ENCODE data around the gene AUTS2.

AUTS2 gene

DNA sequence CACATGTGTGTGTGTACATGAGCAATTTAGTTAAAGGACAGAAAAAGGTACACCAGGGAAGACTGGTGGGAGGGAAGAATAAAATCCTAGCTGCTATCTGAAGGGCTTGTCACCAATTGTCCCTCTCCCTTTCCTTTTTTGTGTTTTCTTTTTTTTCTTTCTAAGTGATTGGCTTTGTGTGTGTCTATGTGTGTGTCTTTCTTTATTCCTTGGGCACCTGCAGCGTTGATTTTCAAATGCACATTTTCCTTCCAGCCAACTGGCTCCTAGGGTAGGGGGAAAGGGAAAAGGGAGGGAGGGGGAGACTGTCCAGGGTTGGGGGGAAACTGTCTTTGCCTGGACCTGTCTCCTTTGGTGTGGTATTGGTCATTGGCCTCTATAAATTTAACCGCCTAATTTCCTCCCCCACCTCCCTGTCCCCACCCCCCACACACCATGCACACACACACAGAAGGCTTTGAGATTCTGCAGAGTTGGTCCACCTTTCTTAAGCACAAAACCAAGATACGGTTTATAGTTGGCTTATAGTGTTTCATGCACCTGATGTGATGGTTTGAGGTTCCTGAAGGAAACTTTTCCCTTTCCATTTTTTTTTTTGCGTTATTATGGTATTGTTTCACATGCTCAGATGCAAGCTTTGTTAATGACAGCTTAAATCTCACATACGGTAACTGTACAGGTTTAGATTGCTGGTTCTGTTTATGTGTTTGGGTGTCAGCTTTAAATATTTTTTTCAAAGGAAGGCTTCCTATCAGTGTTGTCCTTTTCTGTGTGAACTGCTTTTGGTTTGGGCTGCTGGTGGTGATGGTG, 2.6 kb downstream of the AUTS2 start:
- DNase-seq, result no peak

DNA sequence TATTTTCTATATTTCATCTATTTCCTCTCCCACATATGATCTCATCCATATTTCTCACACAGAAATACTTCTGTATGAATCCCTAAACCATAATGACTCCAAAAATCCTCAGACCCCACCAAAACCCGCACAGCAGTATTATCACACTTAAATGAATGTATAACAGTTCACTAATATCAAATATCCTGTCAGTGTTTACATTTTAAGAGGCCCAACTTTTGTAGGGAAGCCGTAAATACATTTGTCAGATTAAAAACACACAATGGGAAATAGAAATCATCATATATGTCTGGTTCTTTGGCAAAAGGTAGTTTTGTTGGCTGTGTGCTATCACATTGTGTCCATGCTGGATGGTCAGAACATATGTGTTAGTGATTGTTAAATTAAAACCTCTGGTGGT, 4.2 kb downstream of the AUTS2 start:
- DNase-seq, result no peak

DNA sequence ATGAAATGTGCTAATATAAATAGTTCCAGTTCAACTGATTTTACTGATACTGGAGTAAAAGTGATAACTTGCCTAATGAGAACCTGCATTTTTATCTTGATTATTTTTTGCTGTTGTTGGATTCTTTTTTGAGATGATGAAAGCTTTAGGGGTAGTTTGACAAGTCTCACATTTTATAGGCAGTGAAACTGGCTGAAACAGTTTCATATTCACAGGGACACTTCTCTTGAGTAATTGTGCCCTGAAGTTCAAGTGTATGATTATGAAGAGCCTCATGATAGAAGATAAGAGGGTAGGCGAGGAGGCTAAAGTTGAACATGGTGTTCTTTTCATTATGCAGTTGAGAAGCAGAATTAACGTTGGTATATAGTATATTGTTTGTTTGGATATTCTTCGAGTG, 5.1 kb downstream of the AUTS2 start:
- DNase-seq, result no peak

DNA sequence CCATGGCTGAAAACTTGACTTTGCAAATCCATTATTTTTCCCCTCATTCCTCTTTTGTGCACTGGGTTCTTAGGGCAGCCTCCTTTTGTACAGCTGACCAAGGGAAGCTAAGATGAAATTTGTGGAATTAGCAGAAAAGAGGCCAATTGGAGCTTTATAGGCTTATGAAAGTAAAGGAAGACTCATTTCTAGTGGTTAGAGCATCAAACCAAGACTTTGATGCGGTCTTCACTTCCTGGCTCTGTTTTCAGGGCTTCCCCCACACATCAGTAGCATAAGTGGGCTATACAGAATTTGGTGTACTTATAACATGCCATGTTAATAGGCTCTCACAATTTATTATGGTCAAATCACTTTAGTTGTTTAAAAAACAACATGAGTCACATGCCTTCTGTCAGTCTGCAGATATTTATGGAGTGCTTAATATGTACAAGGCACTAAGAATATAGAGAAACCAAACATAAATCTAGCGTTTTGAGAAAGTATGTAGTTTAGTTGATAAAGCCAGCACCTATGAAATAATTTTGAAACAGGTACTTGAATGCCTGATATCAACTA, 5.7 kb downstream of the AUTS2 start:
- DNase-seq, result no peak

DNA sequence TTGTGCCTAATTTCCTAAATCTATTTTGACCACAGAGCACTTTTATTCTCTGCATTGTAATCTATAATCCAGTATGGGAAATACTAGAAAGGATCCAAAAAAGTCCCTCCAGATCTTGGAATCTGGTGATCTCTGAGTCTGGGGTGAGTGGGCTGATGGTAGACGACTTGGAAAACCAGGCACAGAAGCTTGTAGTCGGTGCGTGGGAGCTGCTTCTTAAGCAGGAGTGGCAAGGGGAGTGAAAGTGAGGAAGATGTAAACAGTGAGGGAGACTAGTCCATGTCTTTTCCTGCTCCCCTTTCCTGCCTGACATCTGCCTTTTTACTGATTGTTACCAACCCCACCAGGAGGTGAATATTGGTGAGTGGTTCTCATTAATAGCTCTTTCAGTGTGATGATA, 6.8 kb downstream of the AUTS2 start:
- no peak for DNase-seq

DNA sequence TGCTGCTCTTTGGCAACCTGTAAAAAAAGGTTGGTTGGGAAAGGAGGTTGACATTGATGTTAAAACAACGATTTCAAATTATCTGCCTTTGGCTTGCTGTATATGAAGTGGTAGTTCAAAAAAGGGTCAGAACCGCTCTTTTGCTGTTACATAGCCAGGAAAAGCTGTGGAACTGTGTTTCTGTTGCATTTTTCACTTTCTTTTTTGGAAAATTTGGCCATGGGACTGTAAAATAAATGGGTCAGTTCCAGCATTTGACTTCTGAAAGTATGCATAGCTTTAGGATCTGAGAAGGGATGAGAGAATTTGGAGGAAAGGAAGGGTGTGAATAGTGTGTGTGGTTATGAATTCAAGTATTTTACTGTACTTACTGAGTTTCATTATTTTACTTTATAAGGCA, 7.3 kb downstream of the AUTS2 start:
- DNase-seq, result no peak

DNA sequence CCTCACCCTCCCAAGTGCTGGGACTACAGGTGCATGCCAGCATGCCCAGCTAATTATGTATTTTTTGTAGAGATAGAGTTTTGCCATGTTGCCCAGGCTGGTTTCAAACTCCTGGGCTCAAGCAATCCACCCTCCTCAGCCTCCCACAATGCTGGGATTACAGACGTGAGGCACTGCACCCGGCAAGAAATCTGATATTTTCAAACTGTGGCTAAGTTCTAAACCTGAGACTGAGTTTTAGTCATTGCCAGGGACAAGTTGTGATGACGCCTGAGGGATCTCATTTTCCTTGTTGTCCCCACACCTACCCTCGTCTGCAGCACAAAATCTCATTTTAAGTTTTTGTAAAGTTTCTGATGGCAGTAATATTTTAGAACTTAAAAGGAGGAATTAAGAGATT, 9.8 kb downstream of the AUTS2 start:
- DNase-seq, result no peak

DNA sequence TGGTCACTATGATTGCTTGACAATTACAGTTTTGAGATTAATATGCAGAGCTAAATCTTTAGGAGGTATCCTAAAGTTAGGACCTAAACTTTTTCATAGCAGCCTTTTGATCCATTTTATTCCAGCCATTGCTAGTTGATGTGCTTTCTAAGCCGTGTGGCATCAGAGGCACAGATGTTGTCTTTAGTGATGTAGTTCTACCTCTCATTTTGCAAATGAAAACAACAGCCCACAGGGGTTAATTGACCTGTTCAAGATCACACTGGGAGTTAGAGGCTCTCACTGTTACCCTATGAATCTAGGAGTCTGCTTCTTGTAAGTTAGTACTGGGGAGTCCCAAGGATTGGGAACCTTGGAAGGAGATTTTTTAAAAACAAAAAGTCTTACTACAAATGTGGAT, 10.6 kb downstream of the AUTS2 start:
- DNase-seq, result no peak

DNA sequence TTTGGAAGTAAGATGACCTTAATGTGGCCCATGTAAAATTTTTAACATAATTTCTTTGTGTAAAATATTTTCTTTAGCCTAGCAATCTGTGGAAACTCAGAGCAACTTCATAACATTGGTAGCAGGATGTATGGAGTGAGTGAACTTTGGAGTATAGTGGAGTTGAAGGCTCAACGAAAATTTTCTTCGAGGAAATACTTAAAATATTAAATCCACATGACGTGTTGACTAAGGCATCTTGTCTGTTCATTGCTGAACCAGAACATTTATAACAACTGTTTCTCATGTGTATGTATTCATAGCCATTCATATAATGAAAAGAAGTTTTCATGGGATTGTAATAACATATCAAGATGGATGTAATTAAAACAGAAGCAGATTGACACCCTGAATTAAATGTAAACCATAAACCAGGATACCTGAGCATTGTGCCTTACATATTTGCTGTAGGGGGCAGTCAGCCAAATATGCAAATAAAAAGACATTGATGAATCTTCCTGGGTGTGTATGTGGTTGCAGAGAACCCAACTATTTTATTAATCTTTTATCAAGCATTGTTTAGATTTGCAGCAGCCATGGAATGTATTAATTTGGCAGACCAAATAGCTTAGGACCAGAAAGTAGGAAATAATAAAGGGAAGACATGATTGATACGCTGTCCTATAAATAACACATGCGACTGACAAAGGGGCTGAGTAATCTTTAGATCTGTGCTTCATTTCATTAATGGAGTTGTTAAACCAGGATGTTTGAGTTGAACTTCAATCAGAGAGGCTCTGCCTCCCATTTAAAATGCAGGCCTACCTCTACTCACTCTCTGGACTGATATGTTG, 11.5 kb downstream of the AUTS2 start:
- no peak for DNase-seq

DNA sequence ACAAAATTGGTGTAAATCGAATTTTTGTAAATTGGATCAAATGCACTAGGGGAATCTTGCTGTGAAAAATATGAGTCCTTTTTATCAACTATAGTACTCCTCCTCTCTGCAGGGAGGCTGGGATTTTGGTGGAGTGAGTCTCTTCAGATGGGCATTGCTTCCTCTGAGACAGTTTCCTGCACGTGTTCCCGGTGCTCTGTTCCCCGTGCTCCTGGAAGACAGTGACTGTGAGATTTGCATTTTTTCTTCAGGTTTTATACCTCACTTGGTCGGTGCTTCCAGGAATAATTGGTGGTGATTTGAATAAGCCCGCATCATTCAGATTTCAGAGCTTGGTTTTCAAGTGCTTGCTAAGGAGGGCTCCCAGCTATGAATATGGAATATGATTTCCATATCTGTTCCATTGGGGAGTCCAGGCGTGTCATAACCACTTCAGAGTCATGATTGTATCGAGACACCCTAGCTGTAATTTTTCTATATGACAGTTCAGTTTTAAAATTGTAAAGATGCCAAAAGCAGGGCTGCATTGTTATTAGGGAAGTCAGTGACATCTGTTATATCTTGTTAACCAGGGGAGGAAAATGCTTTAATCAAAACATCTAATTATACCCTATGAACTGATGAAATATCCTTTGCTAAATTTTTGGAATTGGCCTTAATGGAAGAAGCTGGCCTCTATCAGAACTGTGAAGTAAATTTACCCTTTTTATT, 12.3 kb downstream of the AUTS2 start:
- DNase-seq, result no peak

DNA sequence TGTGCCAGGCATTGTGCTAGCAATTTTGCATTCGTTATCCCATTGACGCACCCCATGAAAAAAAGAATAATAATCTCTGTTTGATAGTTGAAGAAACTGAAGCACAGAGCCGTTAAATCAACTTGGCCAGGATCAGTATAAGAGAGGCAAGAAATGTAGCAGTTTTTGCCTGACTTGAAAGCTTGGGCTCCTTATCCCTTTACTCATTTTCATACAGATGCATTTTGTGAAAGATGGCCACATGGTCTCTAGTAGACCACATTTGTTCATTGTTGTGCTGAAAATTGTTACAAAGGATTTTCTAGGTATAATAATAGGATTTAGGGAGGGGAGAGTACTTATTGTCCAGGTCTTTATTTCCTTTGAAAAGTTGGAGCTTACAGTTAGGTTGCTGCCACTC, 14.7 kb downstream of the AUTS2 start:
- no peak for DNase-seq

DNA sequence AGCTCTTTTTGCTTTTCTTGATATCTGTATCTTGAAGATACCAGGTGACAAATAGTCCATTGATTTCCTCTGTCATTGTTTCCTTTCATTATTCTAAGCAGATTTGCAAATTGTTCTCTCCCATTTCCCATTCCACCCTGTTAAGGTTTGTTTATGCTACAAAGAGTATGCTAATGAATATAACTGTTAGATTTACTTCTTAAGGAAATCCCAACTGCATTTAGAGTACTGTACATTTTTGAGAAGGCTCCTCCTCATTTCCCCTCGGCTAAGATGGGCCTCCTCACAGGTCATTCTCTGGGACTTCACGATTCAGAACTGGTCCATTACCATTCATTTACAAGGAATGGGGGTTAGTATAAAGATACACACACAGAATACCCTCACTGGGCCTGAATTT, 15.6 kb downstream of the AUTS2 start:
- DNase-seq, result no peak

DNA sequence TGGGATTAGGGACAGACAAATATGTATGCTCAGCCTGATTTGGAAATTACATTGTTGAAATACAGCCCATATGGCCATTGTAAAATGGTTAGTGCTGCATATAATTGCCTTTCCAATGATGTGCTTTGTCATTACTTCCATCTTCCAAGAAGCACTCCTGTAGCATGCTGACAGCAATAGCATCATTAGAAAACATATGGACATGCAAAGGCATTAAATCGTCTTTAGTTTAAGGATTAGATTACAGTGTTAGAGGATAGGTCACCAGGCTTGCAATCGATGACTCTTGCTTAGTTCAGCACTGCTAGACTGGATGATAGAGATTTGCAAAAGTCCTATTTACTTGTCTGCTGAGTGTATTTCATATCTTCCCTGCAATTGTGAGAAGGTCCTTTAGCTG, 17.4 kb downstream of the AUTS2 start:
- DNase-seq, result no peak

DNA sequence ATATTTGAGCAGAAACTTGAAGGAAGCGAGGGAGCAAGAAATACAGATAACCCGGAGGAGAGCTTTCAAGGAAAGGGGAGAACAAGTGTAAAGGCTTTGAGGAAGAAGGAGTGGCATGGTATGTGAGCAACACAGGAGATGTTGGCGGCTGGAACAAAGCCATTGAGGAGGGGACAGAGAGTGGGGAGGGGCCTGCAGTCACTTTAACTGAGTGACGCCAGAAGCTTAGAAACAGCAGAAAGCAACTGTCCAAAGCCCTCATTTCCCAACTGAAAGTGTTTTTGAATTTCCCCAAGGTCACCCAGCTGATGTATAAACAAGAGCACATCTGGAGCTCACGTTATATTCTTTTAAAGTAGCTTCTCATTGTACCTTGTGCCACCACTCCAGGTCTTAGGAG, 19.1 kb downstream of the AUTS2 start:
- DNase-seq, result no peak

DNA sequence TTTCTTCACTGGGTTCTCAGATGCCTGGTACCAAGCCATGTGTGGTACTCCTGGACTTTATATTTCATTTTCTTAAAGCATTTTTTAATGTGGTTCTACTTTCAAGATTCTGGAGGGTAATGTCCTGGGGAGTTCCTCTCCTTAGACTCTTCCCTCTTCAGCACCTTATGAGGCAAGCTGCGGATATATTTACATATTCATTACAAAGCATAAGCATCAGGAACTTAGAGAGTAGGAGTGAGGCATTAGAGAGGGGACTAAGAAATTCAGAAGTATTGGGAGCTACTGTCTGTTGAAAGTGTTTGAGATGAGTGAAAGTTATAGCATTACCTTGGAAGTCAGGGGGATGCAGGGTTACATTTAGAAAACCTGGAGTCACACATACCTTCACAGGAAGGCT, 20.8 kb downstream of the AUTS2 start:
- DNase-seq, result no peak

DNA sequence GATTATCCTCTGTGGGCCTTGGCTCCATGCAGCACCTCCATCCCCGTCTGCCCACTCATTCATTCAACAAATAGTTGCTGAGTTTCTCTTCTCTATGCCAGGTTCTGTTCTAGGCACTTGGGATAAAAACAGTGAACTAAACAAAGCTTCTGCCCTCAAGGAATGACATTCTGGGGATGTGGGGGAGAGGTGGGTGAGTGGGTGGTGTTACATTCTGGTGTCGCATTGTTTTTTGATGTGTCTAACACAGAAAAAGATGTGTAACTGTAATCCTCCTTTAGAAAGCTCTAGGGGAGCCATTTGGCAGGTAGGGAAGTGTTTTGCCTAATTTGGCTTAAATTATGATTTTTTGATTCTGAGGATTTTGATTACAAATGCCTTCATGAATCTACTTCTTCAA, 21.4 kb downstream of the AUTS2 start:
- DNase-seq, result no peak

DNA sequence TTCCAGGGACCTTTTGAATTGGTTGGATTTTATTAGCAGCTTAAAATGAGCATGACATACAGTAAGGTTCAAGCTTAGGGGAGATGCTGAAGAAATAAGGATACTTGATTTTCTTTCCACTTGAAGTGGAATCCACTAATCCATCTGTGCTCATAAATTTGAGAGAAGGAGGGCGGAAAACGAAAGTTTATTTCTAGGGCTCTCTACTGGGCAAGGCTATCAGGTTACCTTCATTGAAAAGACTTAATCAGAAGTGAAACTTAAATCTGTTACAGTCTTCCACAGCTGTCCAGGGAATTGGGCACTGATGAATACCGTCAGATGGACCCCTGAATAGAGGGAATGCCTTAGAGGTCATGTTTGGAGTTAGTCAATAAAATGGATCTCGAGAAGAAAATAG, 21.8 kb downstream of the AUTS2 start:
- no peak for DNase-seq

DNA sequence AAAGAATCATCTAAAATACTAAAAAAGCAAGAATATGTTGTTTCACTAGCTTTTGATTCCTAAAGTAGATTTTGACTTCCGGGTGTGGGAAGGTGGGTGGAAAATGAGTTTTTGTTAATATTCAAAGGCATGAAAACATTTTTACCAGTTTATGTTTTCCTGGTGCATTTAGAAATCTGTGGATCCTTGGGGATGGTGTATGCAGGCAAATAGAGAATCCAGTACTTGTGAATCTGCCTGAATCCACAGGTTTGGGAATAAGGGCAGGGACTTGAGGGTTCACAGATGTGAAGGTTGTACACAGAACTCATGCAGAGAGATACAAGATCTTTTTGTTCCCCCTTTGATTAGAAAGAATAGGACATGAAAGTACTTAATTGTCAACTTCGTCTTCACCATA, 22.4 kb downstream of the AUTS2 start:
- no peak for DNase-seq

DNA sequence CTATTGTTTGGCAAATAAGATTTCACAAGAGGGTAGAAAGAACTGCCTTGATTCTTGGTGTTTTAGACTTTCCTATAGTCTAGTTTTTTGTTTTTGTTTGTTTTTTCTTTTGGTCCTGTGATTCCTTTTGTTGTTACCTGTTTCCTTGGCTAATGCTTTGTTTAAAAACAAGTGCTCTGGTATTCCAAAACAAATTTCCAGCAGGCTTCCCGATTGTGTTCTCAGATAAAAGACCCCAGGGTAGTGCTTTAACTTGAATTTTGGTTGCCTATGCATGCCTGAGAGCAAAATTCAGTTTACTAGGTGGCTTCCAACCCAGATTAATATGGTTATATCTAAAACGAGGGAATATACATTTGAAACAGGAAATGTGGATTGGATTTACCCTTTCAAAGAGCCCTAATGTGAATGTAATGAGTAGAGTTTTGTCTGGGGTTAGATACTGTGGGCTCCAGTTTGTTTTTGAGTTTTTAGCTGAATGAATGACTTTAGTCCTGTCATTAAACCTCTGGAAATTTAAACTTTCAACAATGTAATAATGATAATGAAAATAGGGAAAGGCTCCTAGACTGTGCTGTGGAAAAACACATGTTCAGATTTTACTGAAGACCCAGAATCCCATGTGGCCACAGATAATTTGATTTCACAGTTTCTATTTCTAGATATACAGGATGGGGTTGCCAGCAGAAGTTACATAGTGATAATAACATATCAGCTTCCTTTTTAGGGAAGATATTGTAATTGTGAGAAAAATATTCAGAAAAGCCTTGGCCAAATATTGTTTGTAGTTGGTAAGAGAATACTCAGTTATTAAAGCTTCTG, 23.9 kb downstream of the AUTS2 start:
- DNase-seq, result no peak

DNA sequence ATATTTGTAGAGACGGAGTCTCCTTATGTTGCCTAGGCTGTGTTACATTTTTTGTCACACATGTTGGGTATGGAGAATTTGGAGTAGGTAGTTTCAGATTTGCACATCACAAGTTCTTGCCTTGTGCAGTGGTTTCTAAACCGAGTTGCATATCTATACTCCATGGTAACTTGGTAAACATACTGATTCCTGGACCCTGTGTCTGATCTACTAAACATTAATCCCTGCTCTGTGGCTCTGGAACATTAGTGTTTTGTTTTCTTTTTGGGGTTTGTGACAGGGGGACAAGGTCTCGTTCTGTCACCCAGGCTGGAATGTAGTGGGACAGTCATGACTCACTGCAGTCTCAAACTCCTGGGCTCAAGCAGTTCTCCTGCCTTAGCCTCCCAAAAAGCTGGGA, 24.7 kb downstream of the AUTS2 start:
- DNase-seq, result no peak

DNA sequence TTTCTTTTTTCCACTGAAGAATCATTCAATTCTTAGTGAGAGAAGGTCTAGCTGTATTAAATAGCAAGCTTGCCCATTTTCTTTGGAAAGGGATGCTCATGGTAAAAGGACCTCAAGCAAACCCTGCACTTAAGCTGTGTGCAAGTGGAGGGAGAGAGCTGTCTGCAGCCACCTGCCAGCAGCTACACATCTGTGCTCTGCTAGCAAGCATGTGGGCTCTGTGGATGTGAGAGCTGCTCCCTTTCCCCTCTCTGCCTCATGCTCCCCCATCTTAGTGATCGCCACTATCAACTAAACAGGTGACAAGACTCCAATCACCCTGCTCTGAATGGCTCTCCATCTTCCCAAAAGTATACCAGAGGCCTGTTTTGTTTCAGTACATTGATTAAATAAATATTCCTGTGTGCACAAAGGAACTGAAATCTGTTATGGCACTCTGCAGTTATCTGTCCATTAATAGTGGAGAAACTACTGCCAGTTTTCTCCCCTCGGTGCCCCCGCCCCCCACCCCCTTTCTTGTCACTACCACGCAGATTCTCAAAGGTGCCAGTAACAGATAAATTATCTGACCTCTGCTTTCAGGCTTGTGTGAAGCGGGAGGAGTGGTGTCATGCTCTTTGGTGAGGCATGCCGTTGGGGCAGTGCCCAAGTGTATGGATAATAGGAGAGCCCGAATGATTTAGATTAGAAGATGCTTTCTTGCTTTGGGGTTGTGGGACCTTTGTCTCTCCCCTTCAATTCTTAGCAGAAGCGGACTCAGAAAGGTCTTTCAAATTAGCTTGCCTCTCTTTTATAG, 26.4 kb downstream of the AUTS2 start:
- no peak for DNase-seq

DNA sequence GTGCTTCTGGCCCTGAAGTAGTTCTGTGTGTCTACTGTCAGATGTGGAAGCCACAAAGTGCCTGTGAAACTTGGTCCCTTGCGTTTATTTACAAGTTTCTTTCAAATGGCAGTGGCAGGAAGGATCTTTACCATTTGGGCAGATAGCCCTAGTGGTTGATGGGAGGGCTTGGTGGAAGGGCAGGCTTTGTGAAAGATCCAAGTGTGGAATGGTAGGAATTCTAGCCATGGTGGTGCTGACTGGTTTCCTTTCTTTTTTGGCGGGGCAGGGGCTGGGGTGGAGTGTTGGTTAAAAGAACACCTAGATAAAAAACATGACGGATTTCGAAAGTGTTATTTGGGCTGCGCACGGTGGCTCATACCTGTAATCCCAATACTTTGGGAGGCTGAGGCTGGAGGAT, 27.0 kb downstream of the AUTS2 start:
- DNase-seq, result no peak

Data from amniotic stem cell (primary cell).